Caco-2 (cell line): ENCODE results near the gene LTO1. TPM values are rescaled to one million over a fixed set of nuclear protein-coding genes. Genes with fewer than 3 reads are reported as not detected.

Source experiments
- BruUV-seq: library from RNA; stranded (reverse); fragments of 400-500 nt; replicated peaks from 2 replicates; lab custom pipeline; 2021; lab: Mats Ljungman, UMichigan
- CTCF ChIA-PET: fragments of 300-600 bp; sonication (Branson Sonifier 250); formaldehyde crosslinking; loops from one replicate; lab custom pipeline; 2022; ENCODE audit warnings: antibody characterized with exemption; lab: Charles Lee
- POLR2A ChIA-PET: fragments of 300-600 bp; sonication (Branson Sonifier 250); formaldehyde crosslinking; loops from one replicate; lab custom pipeline; 2022; ENCODE audit warnings: antibody characterized with exemption; lab: Charles Lee
- DNase-seq, 2 experiments: peaks; one replicate each; pipeline versions ENCODE4 v3.0.0 to v3.0.0-alpha.2; 2020 to 2022
- H3K27me3 ChIP-seq: replicated peaks from 2 replicates; pipeline ENCODE4 v1.6.0; 2011; ENCODE audit warnings: low read length; ENCODE audit not compliant: control insufficient read depth, insufficient read depth
- H3K36me3 ChIP-seq: 2 replicates; pipeline ENCODE4 v1.5.1; 2011; ENCODE audit warnings: low read length; ENCODE audit not compliant: control insufficient read depth, insufficient read depth
- H3K4me1 ChIP-seq: fragments of 250-450 bp; sonication (Bioruptor Pico); 2 replicates; pipeline ENCODE4 v1.5.1; 2020; ENCODE audit warnings: mild to moderate bottlenecking
- H3K4me3 ChIP-seq: 2 replicates; pipeline ENCODE4 v1.5.1; 2011; ENCODE audit warnings: low read depth, mild to moderate bottlenecking, control low read depth, low read length
- H3K9me3 ChIP-seq: fragments of 250-450 bp; sonication (Bioruptor Pico); 2 replicates; pipeline ENCODE4 v1.5.1; 2020; ENCODE audit warnings: mild to moderate bottlenecking, moderate library complexity
- H3K27ac Mint-ChIP-seq: one replicate; pipeline ENCODE4 v1.8.0; 2022; ENCODE audit warnings: mixed read lengths; ENCODE audit not compliant: unreplicated experiment
- H3K27me3 Mint-ChIP-seq: one replicate; pipeline ENCODE4 v1.8.0; 2022; ENCODE audit warnings: mixed read lengths; ENCODE audit not compliant: insufficient read depth, unreplicated experiment
- H3K36me3 Mint-ChIP-seq: one replicate; pipeline ENCODE4 v1.8.0; 2022; ENCODE audit warnings: mild to moderate bottlenecking, mixed read lengths; ENCODE audit not compliant: insufficient read depth, unreplicated experiment
- H3K4me1 Mint-ChIP-seq: one replicate; pipeline ENCODE4 v1.8.0; 2022; ENCODE audit warnings: low read depth, mixed read lengths; ENCODE audit not compliant: unreplicated experiment
- H3K4me3 Mint-ChIP-seq: one replicate; pipeline ENCODE4 v1.8.0; 2022; ENCODE audit warnings: mild to moderate bottlenecking, moderate library complexity, mixed read lengths; ENCODE audit not compliant: unreplicated experiment
- H3K9me3 Mint-ChIP-seq: one replicate; pipeline ENCODE4 v1.8.0; 2022; ENCODE audit warnings: mixed read lengths; ENCODE audit not compliant: unreplicated experiment
- intact Hi-C: fragments of 100-400 bp; cut with micrococcal nuclease; formaldehyde crosslinking; loops from one replicate; pipeline ENCODE4 v1.10.0; 2022; ENCODE audit not compliant: unreplicated experiment
- total RNA-seq: library from RNA; stranded (reverse); gene quantifications from 2 replicates; pipeline ENCODE4 v1.2.3, GENCODE V29; 2022
- TF ChIP-seq, protein P1 (sequence below), 2 experiments: fragments of 200-600 bp in 1 of 2; IDR thresholded peaks; 1 replicate in 1 of 2; 2 replicates in 1 of 2; pipeline versions ENCODE4 v1.5.1 to v1.8.0; 2011 to 2022; ENCODE audit warnings: antibody characterized with exemption in 1 of 2, control low read depth in 1 of 2, inconsistent platforms in 1 of 2, low read depth in 1 of 2, low read length in 1 of 2, mild to moderate bottlenecking in 1 of 2, moderate library complexity in 1 of 2; ENCODE audit not compliant: insufficient read depth in 1 of 2, severe bottlenecking in 1 of 2, unreplicated experiment in 1 of 2

LTO1 gene
- total RNA-seq, 1 experiment from 2014 or later, result 49.3 TPM

DNA sequence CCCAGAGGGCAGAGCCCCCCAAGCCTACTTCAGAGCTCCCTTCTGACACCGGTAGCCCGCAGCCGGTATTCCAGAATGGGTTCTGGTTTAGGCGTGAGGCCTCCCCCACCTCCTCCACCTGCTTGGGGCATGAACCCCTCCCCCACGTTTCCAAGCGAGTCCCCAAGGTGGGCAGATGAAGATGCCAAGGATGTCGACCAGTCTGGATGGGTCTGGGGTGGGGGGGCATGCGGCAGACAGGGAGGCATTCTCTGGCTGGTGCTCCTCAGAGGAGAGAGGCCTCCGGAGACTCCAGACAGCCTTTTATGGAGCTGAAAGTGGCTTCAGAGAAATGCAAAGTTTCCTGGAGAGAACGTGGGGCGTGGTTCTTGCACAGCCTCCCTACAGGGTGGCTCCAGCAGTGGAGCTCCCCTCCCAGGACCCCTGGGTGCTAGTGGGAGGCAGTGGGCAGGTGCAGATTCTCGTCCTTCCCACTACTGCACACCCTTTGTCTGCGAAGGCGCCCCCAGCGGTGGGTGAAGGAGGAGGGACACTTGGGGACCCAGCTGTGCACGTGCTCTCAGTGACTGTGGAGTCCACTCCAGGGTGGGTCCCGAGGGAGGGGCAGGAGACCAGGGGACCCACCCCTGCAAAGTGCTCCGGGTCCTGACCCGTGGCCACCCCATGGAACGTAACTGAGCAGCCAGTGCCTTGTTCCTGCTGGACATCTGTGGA is 30.0 kb downstream of the LTO1 start:
- Histone ChIP-seq H3K4me3 (no peak overlapping the region), H3K4me1 (peaks cover 10% of the 10 kb centered on the region), H3K27me3 (no peaks in the 10 kb centered on the region), H3K9me3 (no peaks in the 10 kb centered on the region), H3K36me3 (peaks cover 12% of the 10 kb centered on the region)
- TF ChIP-seq, protein P1, sequence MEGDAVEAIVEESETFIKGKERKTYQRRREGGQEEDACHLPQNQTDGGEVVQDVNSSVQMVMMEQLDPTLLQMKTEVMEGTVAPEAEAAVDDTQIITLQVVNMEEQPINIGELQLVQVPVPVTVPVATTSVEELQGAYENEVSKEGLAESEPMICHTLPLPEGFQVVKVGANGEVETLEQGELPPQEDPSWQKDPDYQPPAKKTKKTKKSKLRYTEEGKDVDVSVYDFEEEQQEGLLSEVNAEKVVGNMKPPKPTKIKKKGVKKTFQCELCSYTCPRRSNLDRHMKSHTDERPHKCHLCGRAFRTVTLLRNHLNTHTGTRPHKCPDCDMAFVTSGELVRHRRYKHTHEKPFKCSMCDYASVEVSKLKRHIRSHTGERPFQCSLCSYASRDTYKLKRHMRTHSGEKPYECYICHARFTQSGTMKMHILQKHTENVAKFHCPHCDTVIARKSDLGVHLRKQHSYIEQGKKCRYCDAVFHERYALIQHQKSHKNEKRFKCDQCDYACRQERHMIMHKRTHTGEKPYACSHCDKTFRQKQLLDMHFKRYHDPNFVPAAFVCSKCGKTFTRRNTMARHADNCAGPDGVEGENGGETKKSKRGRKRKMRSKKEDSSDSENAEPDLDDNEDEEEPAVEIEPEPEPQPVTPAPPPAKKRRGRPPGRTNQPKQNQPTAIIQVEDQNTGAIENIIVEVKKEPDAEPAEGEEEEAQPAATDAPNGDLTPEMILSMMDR (IDR thresholded peaks at IDR 0.05; ENCODE audit: insufficient read depth in 1 of 2, low read depth in 1 of 2, low read length in 1 of 2, severe bottlenecking in 1 of 2, unreplicated experiment in 1 of 2), result no peak
- Mint-ChIP-seq H3K4me1 (peaks cover 12% of the 10 kb centered on the region), H3K27me3 (no peaks in the 10 kb centered on the region), H3K4me3 (no peak overlapping the region), H3K36me3 (peaks cover 87% of the 10 kb centered on the region), H3K9me3 (no peaks in the 10 kb centered on the region), H3K27ac (peak overlapping the region; percentile 75)
- intact Hi-C loops, result no loop called here
- DNase-seq, result peak; percentile 38 to 48
- BruUV-seq, result no TSS peak
- ChIA-PET CTCF (interaction anchor here (0.6 kb wide), 2 partner anchors 10 to 148 kb away, joined by 3 to 5 read pairs; no protein-coding TSS in a partner anchor), POLR2A (interaction anchor here (1.1 kb wide), 1 partner anchor 30 kb away, joined by 3 read pairs; the partner anchor contains the start of gene LTO1)

DNA sequence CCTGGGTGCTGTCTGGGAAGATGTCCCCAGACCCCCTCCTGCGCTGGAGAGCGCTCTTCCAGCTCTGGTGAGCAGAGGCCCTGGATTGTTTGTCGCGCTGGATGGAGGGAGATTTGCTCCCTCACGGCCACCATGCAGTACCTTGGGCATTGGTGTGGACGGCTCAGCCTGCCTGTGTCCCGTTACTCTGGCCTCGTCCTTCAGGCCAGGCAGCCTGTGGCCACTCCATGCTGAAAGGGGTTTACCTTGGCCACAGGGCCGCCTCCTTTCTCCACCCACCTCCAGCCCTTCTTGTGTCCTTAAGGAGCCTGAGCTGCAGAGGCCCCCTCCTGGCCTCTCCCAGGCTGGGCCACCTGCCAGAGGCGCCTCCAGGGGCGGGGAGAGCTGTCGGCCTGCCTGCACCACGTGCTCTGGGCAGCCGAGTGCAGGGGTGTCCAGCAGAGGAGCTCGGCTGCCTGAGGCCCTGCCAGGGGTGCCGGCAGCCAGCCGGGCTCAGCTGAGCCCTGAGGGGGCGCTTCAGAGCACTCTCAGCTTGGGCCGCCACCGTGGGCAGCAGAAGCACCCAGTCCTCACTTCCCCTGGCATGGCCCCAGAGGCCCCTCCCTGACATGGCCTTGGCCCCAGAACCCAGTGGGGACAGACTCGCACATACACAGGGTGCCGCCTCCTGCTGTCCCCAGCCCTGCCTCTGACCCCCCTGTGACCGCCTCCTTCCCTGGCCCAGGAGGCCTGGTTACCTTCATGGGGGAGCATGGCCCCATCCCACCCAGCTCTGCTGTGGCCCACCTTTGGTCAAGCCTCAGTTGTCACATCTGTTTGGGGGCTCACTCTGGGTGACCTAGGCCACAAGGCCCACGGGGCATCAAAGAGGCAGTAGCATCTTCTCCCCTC is 30.8 kb downstream of the LTO1 start:
- Histone ChIP-seq H3K36me3 (peaks cover 12% of the 10 kb centered on the region), H3K9me3 (no peaks in the 10 kb centered on the region), H3K4me3 (no peak overlapping the region), H3K27me3 (no peaks in the 10 kb centered on the region), H3K4me1 (peaks cover 10% of the 10 kb centered on the region)
- no peaks in the 10 kb centered on the region for H3K9me3 Mint-ChIP-seq
- peaks cover 87% of the 10 kb centered on the region for H3K36me3 Mint-ChIP-seq
- H3K27ac Mint-ChIP-seq, result peak overlapping the region; percentile 45
- peaks cover 13% of the 10 kb centered on the region for H3K4me1 Mint-ChIP-seq
- peak overlapping the region; percentile 96 for H3K4me3 Mint-ChIP-seq
- CTCF ChIA-PET, result interaction anchor here (0.6 to 1.6 kb wide), 5 partner anchors 11 to 207 kb away, joined by 3 to 5 read pairs (median 3); a partner anchor contains a TSS
- no peaks in the 10 kb centered on the region for H3K27me3 Mint-ChIP-seq
- intact Hi-C loops, result no loop called here
- DNase-seq, result peak; percentile 51 to 64
- TF ChIP-seq, protein P1 (IDR thresholded peaks at IDR 0.05; ENCODE audit: insufficient read depth in 1 of 2, low read depth in 1 of 2, low read length in 1 of 2, severe bottlenecking in 1 of 2, unreplicated experiment in 1 of 2), result no peak
- POLR2A ChIA-PET, result interaction anchor here (1.4 kb wide), 1 partner anchor 356 kb away, joined by 3 read pairs; no protein-coding TSS in a partner anchor
- no TSS peak for BruUV-seq

DNA sequence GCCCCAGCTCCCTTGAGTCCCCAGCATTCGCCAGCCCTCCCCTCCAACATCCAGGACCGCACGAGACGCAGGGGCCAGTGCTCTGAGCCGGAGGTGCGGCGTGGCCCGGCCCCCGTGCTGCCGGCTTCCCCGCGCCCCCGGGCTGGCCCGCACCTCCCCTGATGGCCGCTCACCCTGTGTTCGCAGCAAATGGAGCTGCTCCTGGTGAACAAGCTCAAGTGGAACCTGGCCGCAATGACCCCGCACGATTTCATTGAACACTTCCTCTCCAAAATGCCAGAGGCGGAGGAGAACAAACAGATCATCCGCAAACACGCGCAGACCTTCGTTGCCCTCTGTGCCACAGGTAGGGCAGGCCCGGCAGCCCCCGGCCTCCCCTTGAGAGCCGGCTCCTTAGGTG is 31.5 kb downstream of the LTO1 start:
- Histone ChIP-seq H3K4me1 (peaks cover 10% of the 10 kb centered on the region), H3K36me3 (peaks cover 12% of the 10 kb centered on the region), H3K27me3 (no peaks in the 10 kb centered on the region), H3K9me3 (no peaks in the 10 kb centered on the region), H3K4me3 (peak overlapping the region; percentile 9; the same call in 1 of the 2 replicates)
- CTCF ChIA-PET, result interaction anchor here (0.8 to 1.6 kb wide), 8 partner anchors 27 to 542 kb away, joined by 3 to 9 read pairs (median 3); a partner anchor contains a TSS
- peak overlapping the region; percentile 45 for H3K27ac Mint-ChIP-seq
- H3K4me3 Mint-ChIP-seq, result peak overlapping the region; percentile 96
- peak in 1 of 2 experiments; percentile 44 for DNase-seq
- peaks cover 87% of the 10 kb centered on the region for H3K36me3 Mint-ChIP-seq
- intact Hi-C loops, result loop anchor here (1.0 kb wide), 4 partner anchors 206 to 542 kb away; no protein-coding TSS in a partner anchor
- no peaks in the 10 kb centered on the region for H3K27me3 Mint-ChIP-seq
- peaks cover 13% of the 10 kb centered on the region for H3K4me1 Mint-ChIP-seq
- POLR2A ChIA-PET, result interaction anchor here (1.4 kb wide), 1 partner anchor 355 kb away, joined by 3 read pairs; no protein-coding TSS in a partner anchor
- TF ChIP-seq, protein P1 (IDR thresholded peaks at IDR 0.05; ENCODE audit: insufficient read depth in 1 of 2, low read depth in 1 of 2, low read length in 1 of 2, severe bottlenecking in 1 of 2, unreplicated experiment in 1 of 2), result no peak
- no TSS peak for BruUV-seq
- no peaks in the 10 kb centered on the region for H3K9me3 Mint-ChIP-seq
